HCT116 (cell line): ENCODE results near the gene PRKG1. TPM values are rescaled to one million over a fixed set of nuclear protein-coding genes. Genes with fewer than 3 reads are reported as not detected.

ENCODE experiments used
- ATAC-seq: fragments of 200-7000 bp; cut with Tn5 transposase; 2 replicates; pipeline ENCODE4 v1.9.1; 2020; ENCODE audit warnings: mild to moderate bottlenecking, moderate library complexity
- BruUV-seq: library from RNA; stranded (reverse); fragments of 400-500 nt; replicated peaks from 2 replicates; lab custom pipeline; 2021; lab: Mats Ljungman, UMichigan
- CTCF ChIA-PET: fragments of 300-600 bp; sonication (Branson Sonifier 250); formaldehyde crosslinking; loops from one replicate; lab custom pipeline; 2021; ENCODE audit warnings: antibody characterized with exemption; lab: Charles Lee
- POLR2A ChIA-PET: fragments of 300-600, 350-600 bp; sonication (Branson Sonifier 250); formaldehyde crosslinking; loops from one replicate; lab custom pipeline; 2021; ENCODE audit warnings: antibody characterized with exemption; lab: Charles Lee
- RAD21 ChIA-PET, 2 experiments: fragments of 300-600 bp; sonication (Branson Sonifier 250); formaldehyde crosslinking; loops; one replicate each; lab custom pipeline; 2023; ENCODE audit warnings: low total read pairs in 2 of 2; ENCODE audit not compliant: uncharacterized antibody in 2 of 2, unreplicated experiment in 2 of 2, low non-redundant PET in 1 of 2; lab: Charles Lee
- DNase-seq: peaks from one replicate; pipeline ENCODE4 v3.0.0-alpha.2; 2010; ENCODE audit warnings: low read depth, low spot score
- H2AFZ ChIP-seq: fragments of 200-600 bp; shearing (Covaris generic), sonication (generic); 2 replicates; pipeline ENCODE4 v1.6.1; 2017; ENCODE audit warnings: low read depth, mixed run types, mixed read lengths, antibody characterized with exemption, low read length; ENCODE audit not compliant: poor library complexity, severe bottlenecking
- H3K27ac ChIP-seq: 2 replicates; pipeline ENCODE4 v1.5.1; 2012; ENCODE audit warnings: low read depth, low read length
- H3K27me3 ChIP-seq: fragments of 200-600 bp; sonication (generic); 2 replicates; pipeline ENCODE4 v1.6.1; 2016; ENCODE audit warnings: mixed run types, low read length, mixed read lengths; ENCODE audit not compliant: insufficient read depth
- H3K36me3 ChIP-seq, 2 experiments: fragments of 200-500 bp in 1 of 2; fragments of 200-600 bp in 1 of 2; sonication (Bioruptor generic) in 1 of 2; sonication (generic) in 1 of 2; 2 replicates each; pipeline versions ENCODE4 v1.5.1 to v1.6.1; 2014 to 2016; ENCODE audit warnings: low read length in 2 of 2, inconsistent platforms in 1 of 2, mixed read lengths in 1 of 2, mixed run types in 1 of 2; ENCODE audit not compliant: insufficient read depth in 2 of 2, control insufficient read depth in 1 of 2
- H3K4me1 ChIP-seq, 2 experiments: fragments of 200-600 bp in 1 of 2; sonication (generic) in 1 of 2; 2 replicates each; pipeline versions ENCODE4 v1.5.1 to v1.6.1; 2012 to 2017; ENCODE audit warnings: low read length in 2 of 2, inconsistent platforms in 1 of 2, mild to moderate bottlenecking in 1 of 2, mixed read lengths in 1 of 2, mixed run types in 1 of 2, moderate library complexity in 1 of 2; ENCODE audit not compliant: insufficient read depth in 2 of 2, control insufficient read depth in 1 of 2
- H3K4me2 ChIP-seq: fragments of 200-600 bp; sonication (generic); 2 replicates; pipeline ENCODE4 v1.6.1; 2017; ENCODE audit warnings: mixed run types, low read length, mixed read lengths
- H3K4me3 ChIP-seq, 2 experiments: fragments of 200-600 bp in 1 of 2; sonication (generic) in 1 of 2; replicated peaks in 1 of 2; 2 replicates each; pipeline ENCODE4 v1.5.1; 2011 to 2016; ENCODE audit warnings: low read length in 2 of 2, control low read depth in 1 of 2, low read depth in 1 of 2, mild to moderate bottlenecking in 1 of 2, mixed read lengths in 1 of 2, mixed run types in 1 of 2
- H3K79me2 ChIP-seq: fragments of 200-600 bp; sonication (generic); 2 replicates; pipeline ENCODE4 v1.6.1; 2017; ENCODE audit warnings: mild to moderate bottlenecking, mixed run types, low read length, moderate library complexity, mixed read lengths; ENCODE audit not compliant: insufficient read depth
- H3K9ac ChIP-seq: fragments of 200-600 bp; sonication (generic); 2 replicates; pipeline ENCODE4 v1.6.1; 2016; ENCODE audit warnings: low read length, mixed read lengths
- H3K9me2 ChIP-seq: fragments of 200-600 bp; sonication (generic), shearing (Covaris generic); 2 replicates; pipeline ENCODE4 v1.6.1; 2017; ENCODE audit warnings: mixed run types, mild to moderate bottlenecking, moderate library complexity; ENCODE audit not compliant: insufficient read depth
- H3K9me3 ChIP-seq, 2 experiments: fragments of 200-500 bp in 1 of 2; fragments of 200-600 bp in 1 of 2; sonication (Bioruptor generic) in 1 of 2; sonication (generic) in 1 of 2; 2 replicates each; pipeline ENCODE4 v1.6.1; 2014 to 2017; ENCODE audit warnings: low read length in 2 of 2, mixed read lengths in 2 of 2, inconsistent platforms in 1 of 2, low read depth in 1 of 2, mild to moderate bottlenecking in 1 of 2, mixed run types in 1 of 2, moderate library complexity in 1 of 2; ENCODE audit not compliant: control insufficient read depth in 1 of 2, insufficient read depth in 1 of 2
- H4K20me1 ChIP-seq: fragments of 200-600 bp; sonication (generic), shearing (Covaris generic); 2 replicates; pipeline ENCODE4 v1.6.1; 2017; ENCODE audit warnings: mixed run types, mild to moderate bottlenecking, moderate library complexity; ENCODE audit not compliant: insufficient read depth
- ATF3 ChIP-seq: IDR thresholded peaks from 2 replicates; pipeline ENCODE4 v1.6.1; 2012
- CBX3 ChIP-seq: IDR thresholded peaks from 2 replicates; pipeline ENCODE4 v1.6.1; 2012; ENCODE audit warnings: low read depth
- CEBPB ChIP-seq: IDR thresholded peaks from 2 replicates; pipeline ENCODE4 v1.6.1; 2012; ENCODE audit warnings: low read depth
- EGR1 ChIP-seq: IDR thresholded peaks from 2 replicates; pipeline ENCODE4 v1.6.1; 2012; ENCODE audit warnings: low read depth
- ELF1 ChIP-seq: IDR thresholded peaks from 2 replicates; pipeline ENCODE4 v1.6.1; 2012; ENCODE audit warnings: low read depth, borderline replicate concordance
- EZH2 ChIP-seq: fragments of 200-600 bp; sonication (generic); IDR thresholded peaks from 2 replicates; pipeline ENCODE4 v1.6.1; 2017; ENCODE audit warnings: antibody characterized with exemption, mixed run types
- EZH2phosphoT487 ChIP-seq: fragments of 200-600 bp; IDR thresholded peaks from 2 replicates; pipeline ENCODE4 v1.6.1; 2018; ENCODE audit warnings: antibody characterized with exemption, borderline replicate concordance
- FOSL1 ChIP-seq: IDR thresholded peaks from 2 replicates; pipeline ENCODE4 v1.6.1; 2012; ENCODE audit warnings: low read depth
- MAX ChIP-seq: IDR thresholded peaks from 2 replicates; pipeline ENCODE4 v1.6.1; 2012
- POLR2A ChIP-seq: IDR thresholded peaks from 2 replicates; pipeline ENCODE4 v1.7.0; 2011; ENCODE audit warnings: borderline replicate concordance; ENCODE audit not compliant: insufficient read depth, insufficient read length; ENCODE audit errors: extremely low read depth
- POLR2AphosphoS5 ChIP-seq: IDR thresholded peaks from 2 replicates; pipeline ENCODE4 v1.6.1; 2011; ENCODE audit warnings: mild to moderate bottlenecking, low read depth, low read length, moderate library complexity
- RAD21 ChIP-seq: IDR thresholded peaks from 2 replicates; pipeline ENCODE4 v1.6.1; 2012; ENCODE audit warnings: low read depth, mild to moderate bottlenecking
- REST ChIP-seq: IDR thresholded peaks from 2 replicates; pipeline ENCODE4 v1.6.1; 2012; ENCODE audit warnings: low read depth
- SP1 ChIP-seq: IDR thresholded peaks from 2 replicates; pipeline ENCODE4 v1.6.1; 2012; ENCODE audit warnings: low read depth
- SRF ChIP-seq: IDR thresholded peaks from 2 replicates; pipeline ENCODE4 v1.6.1; 2012; ENCODE audit warnings: low read depth
- TCF7L2 ChIP-seq: IDR thresholded peaks from 2 replicates; pipeline ENCODE4 v1.7.0; 2011; ENCODE audit warnings: borderline replicate concordance, inconsistent platforms; ENCODE audit not compliant: insufficient read depth, insufficient read length; ENCODE audit errors: extremely low read depth
- YY1 ChIP-seq: IDR thresholded peaks from 2 replicates; pipeline ENCODE4 v1.6.1; 2011; ENCODE audit warnings: low read length, low read depth, moderate library complexity, mild to moderate bottlenecking; ENCODE audit not compliant: insufficient replicate concordance; ENCODE audit errors: extremely low read depth
- ZBTB33 ChIP-seq: IDR thresholded peaks from 2 replicates; pipeline ENCODE4 v1.6.1; 2011; ENCODE audit warnings: mild to moderate bottlenecking, low read length, moderate library complexity; ENCODE audit not compliant: insufficient replicate concordance; ENCODE audit errors: extremely low read depth
- ZFX ChIP-seq: fragments of 450-650 bp; IDR thresholded peaks from 2 replicates; pipeline ENCODE4 v1.6.1; 2017
- intact Hi-C: fragments of 100-400 bp; cut with micrococcal nuclease; formaldehyde crosslinking; loops from 2 replicates; pipeline ENCODE4 v1.10.0; 2022
- total RNA-seq: library from RNA; stranded (reverse); gene quantifications from one replicate; pipeline ENCODE4 v1.2.1, GENCODE V29; 2021; ENCODE audit not compliant: unreplicated experiment

PRKG1 gene
- total RNA-seq, 1 experiment from 2014 or later: 1.4 TPM

GRCh38 chr10:52187521-52188258 is 1113.4 kb downstream of the PRKG1 start:
- RAD21 ChIA-PET: no interaction called here
- DNase-seq: no peak

More at GRCh38 chr10:52187521-52188258, 1113.4 kb downstream of the PRKG1 start:
- no peak overlapping the region for H3K4me2 ChIP-seq
- no TSS peak for BruUV-seq
- no peaks in the 10 kb centered on the region for H3K27me3 ChIP-seq
- no peaks in the 10 kb centered on the region for H4K20me1 ChIP-seq
- H3K27ac ChIP-seq: no peak overlapping the region
- CTCF ChIA-PET: no interaction called here
- no peaks in the 10 kb centered on the region for H3K36me3 ChIP-seq
- H3K79me2 ChIP-seq: no peaks in the 10 kb centered on the region
- TF ChIP-seq SRF: no peak
- TF ChIP-seq REST: no peak
- no peak for TF ChIP-seq FOSL1
- TF ChIP-seq EZH2: no peak
- no peak for TF ChIP-seq EZH2phosphoT487
- TF ChIP-seq POLR2A: no peak
- TF ChIP-seq POLR2AphosphoS5: no peak
- TF ChIP-seq YY1: no peak
- TF ChIP-seq ATF3: no peak
- TF ChIP-seq CEBPB: no peak
- no peak for TF ChIP-seq ZFX
- no peak for TF ChIP-seq RAD21
- no peak for TF ChIP-seq ELF1
- no peak for TF ChIP-seq CBX3
- TF ChIP-seq EGR1: no peak
- TF ChIP-seq MAX: no peak
- TF ChIP-seq ZBTB33: no peak
- no peak for TF ChIP-seq TCF7L2
- TF ChIP-seq SP1: no peak
- H3K9ac ChIP-seq: no peak overlapping the region
- H3K4me1 ChIP-seq: no peaks in the 10 kb centered on the region
- H2AFZ ChIP-seq: no peak overlapping the region
- ATAC-seq: no peak
- no peak overlapping the region for H3K4me3 ChIP-seq
- H3K9me2 ChIP-seq: no peaks in the 10 kb centered on the region
- intact Hi-C loops: no loop called here
- no peaks in the 10 kb centered on the region for H3K9me3 ChIP-seq
- POLR2A ChIA-PET: no interaction called here
